Upper lobe of right lung (tissue), 1 donor: ENCODE results near the gene PRKN. TPM values are rescaled to one million over a fixed set of nuclear protein-coding genes. Genes with fewer than 3 reads are reported as not detected.

Experiments
- ATAC-seq: fragments of 200-7000 bp; cut with Tn5 transposase; one replicate; pipeline ENCODE4 v1.9.1; 2020; ENCODE audit warnings: mild to moderate bottlenecking, moderate library complexity
- DNase-seq: peaks from one replicate; pipeline ENCODE4 v3.0.0-alpha.2; 2020
- H3K27ac ChIP-seq: fragments of 200-600 bp; one replicate; pipeline ENCODE4 v1.8.0; 2022
- H3K27me3 ChIP-seq: fragments of 200-600 bp; one replicate; pipeline ENCODE4 v1.8.0; 2022; ENCODE audit warnings: mild to moderate bottlenecking
- H3K36me3 ChIP-seq: fragments of 200-600 bp; one replicate; pipeline ENCODE4 v1.8.0; 2022
- H3K4me1 ChIP-seq: fragments of 200-600 bp; one replicate; pipeline ENCODE4 v1.8.0; 2022
- H3K4me3 ChIP-seq: fragments of 200-600 bp; one replicate; pipeline ENCODE4 v1.8.0; 2022; ENCODE audit warnings: mild to moderate bottlenecking
- H3K9me3 ChIP-seq: fragments of 200-600 bp; one replicate; pipeline ENCODE4 v1.8.0; 2022
- CTCF ChIP-seq: fragments of 200-600 bp; IDR thresholded peaks from one replicate; pipeline ENCODE4 v1.8.0; 2022; ENCODE audit warnings: antibody characterized with exemption
- intact Hi-C: fragments of 100-400 bp; cut with DNase I; formaldehyde crosslinking; loops from one replicate; pipeline ENCODE4 v1.11.0; 2022
- total RNA-seq: library from RNA; stranded (reverse); fragmentation: NEBNext Ultra II Directional; extraction: Animal tissue kit (Norgen Biotek cat#: 25700); gene quantifications from one replicate; pipeline ENCODE4 v1.2.1, GENCODE V29; 2021
- donor health status: DM: no; HTN: yes; CAD: no; lungs with severe emphysema.

Gene PRKN
- total RNA-seq, 1 donor from 2014 or later, result 2.7 TPM

- no peaks in the 10 kb centered on the region for H3K9me3 ChIP-seq
- no peaks in the 10 kb centered on the region for H3K4me1 ChIP-seq
- no peaks in the 10 kb centered on the region for H3K36me3 ChIP-seq
- H3K27me3 ChIP-seq, result no peaks in the 10 kb centered on the region
- ATAC-seq (no peak), DNase-seq (no peak)
- TF ChIP-seq CTCF, result no peak
- no peak overlapping the region for H3K4me3 ChIP-seq
- intact Hi-C loops, result no loop called here
- H3K27ac ChIP-seq, result no peak overlapping the region
These were observed 477.5 kb downstream of the PRKN start for GRCh38 chr6:162249907-162250642.

- Histone ChIP-seq H3K27me3 (no peaks in the 10 kb centered on the region), H3K9me3 (no peaks in the 10 kb centered on the region), H3K27ac (no peak overlapping the region), H3K4me1 (no peaks in the 10 kb centered on the region), H3K4me3 (no peak overlapping the region), H3K36me3 (no peaks in the 10 kb centered on the region)
- DNase-seq (no peak), ATAC-seq (no peak)
- intact Hi-C loops, result no loop called here
- TF ChIP-seq CTCF, result no peak
These were observed 481.6 kb downstream of the PRKN start for GRCh38 chr6:162245830-162246420.

- no peak for ATAC-seq
These were observed 483.5 kb downstream of the PRKN start for GRCh38 chr6:162244031-162244430.

GRCh38 chr6:162242915-162243314, 484.7 kb downstream of the PRKN start:
- intact Hi-C loops, result no loop called here
- DNase-seq, result no peak
- no peak for TF ChIP-seq CTCF
- Histone ChIP-seq H3K36me3 (no peaks in the 10 kb centered on the region), H3K27me3 (no peaks in the 10 kb centered on the region), H3K9me3 (no peaks in the 10 kb centered on the region), H3K4me1 (no peaks in the 10 kb centered on the region), H3K27ac (no peak overlapping the region), H3K4me3 (no peak overlapping the region)
- ATAC-seq, result no peak

More at GRCh38 chr6:162244031-162244430, 483.5 kb downstream of the PRKN start:
- Histone ChIP-seq H3K4me3 (no peak overlapping the region), H3K27me3 (no peaks in the 10 kb centered on the region), H3K27ac (no peak overlapping the region), H3K4me1 (no peaks in the 10 kb centered on the region), H3K9me3 (no peaks in the 10 kb centered on the region), H3K36me3 (no peaks in the 10 kb centered on the region)
- no peak for TF ChIP-seq CTCF
- intact Hi-C loops, result no loop called here
- DNase-seq, result no peak

- Histone ChIP-seq H3K36me3 (no peaks in the 10 kb centered on the region), H3K9me3 (no peaks in the 10 kb centered on the region), H3K27ac (no peak overlapping the region), H3K27me3 (no peaks in the 10 kb centered on the region), H3K4me1 (no peaks in the 10 kb centered on the region), H3K4me3 (no peak overlapping the region)
- no peak for ATAC-seq
- intact Hi-C loops, result no loop called here
- no peak for TF ChIP-seq CTCF
- DNase-seq, result no peak
These were observed 488.2 kb downstream of the PRKN start for GRCh38 chr6:162239330-162239729.
